HCT116 (cell line): ENCODE data around the gene CFAP61. TPM values are rescaled to one million over a fixed set of nuclear protein-coding genes. Genes with fewer than 3 reads are reported as not detected.

Source experiments
- ATAC-seq: fragments of 200-7000 bp; cut with Tn5 transposase; 2 replicates; pipeline ENCODE4 v1.9.1; 2020; ENCODE audit warnings: mild to moderate bottlenecking, moderate library complexity
- BruUV-seq: library from RNA; stranded (reverse); fragments of 400-500 nt; replicated peaks from 2 replicates; lab custom pipeline; 2021; lab: Mats Ljungman, UMichigan
- CTCF ChIA-PET: fragments of 300-600 bp; sonication (Branson Sonifier 250); formaldehyde crosslinking; loops from one replicate; lab custom pipeline; 2021; ENCODE audit warnings: antibody characterized with exemption; lab: Charles Lee
- POLR2A ChIA-PET: fragments of 300-600, 350-600 bp; sonication (Branson Sonifier 250); formaldehyde crosslinking; loops from one replicate; lab custom pipeline; 2021; ENCODE audit warnings: antibody characterized with exemption; lab: Charles Lee
- RAD21 ChIA-PET, 2 experiments: fragments of 300-600 bp; sonication (Branson Sonifier 250); formaldehyde crosslinking; loops; one replicate each; lab custom pipeline; 2023; ENCODE audit warnings: low total read pairs in 2 of 2; ENCODE audit not compliant: uncharacterized antibody in 2 of 2, unreplicated experiment in 2 of 2, low non-redundant PET in 1 of 2; lab: Charles Lee
- DNase-seq: peaks from one replicate; pipeline ENCODE4 v3.0.0-alpha.2; 2010; ENCODE audit warnings: low read depth, low spot score
- H2AFZ ChIP-seq: fragments of 200-600 bp; shearing (Covaris generic), sonication (generic); 2 replicates; pipeline ENCODE4 v1.6.1; 2017; ENCODE audit warnings: low read depth, mixed run types, mixed read lengths, antibody characterized with exemption, low read length; ENCODE audit not compliant: poor library complexity, severe bottlenecking
- H3K27ac ChIP-seq: 2 replicates; pipeline ENCODE4 v1.5.1; 2012; ENCODE audit warnings: low read depth, low read length
- H3K27me3 ChIP-seq: fragments of 200-600 bp; sonication (generic); 2 replicates; pipeline ENCODE4 v1.6.1; 2016; ENCODE audit warnings: mixed run types, low read length, mixed read lengths; ENCODE audit not compliant: insufficient read depth
- H3K36me3 ChIP-seq, 2 experiments: fragments of 200-500 bp in 1 of 2; fragments of 200-600 bp in 1 of 2; sonication (Bioruptor generic) in 1 of 2; sonication (generic) in 1 of 2; 2 replicates each; pipeline versions ENCODE4 v1.5.1 to v1.6.1; 2014 to 2016; ENCODE audit warnings: low read length in 2 of 2, inconsistent platforms in 1 of 2, mixed read lengths in 1 of 2, mixed run types in 1 of 2; ENCODE audit not compliant: insufficient read depth in 2 of 2, control insufficient read depth in 1 of 2
- H3K4me1 ChIP-seq, 2 experiments: fragments of 200-600 bp in 1 of 2; sonication (generic) in 1 of 2; 2 replicates each; pipeline versions ENCODE4 v1.5.1 to v1.6.1; 2012 to 2017; ENCODE audit warnings: low read length in 2 of 2, inconsistent platforms in 1 of 2, mild to moderate bottlenecking in 1 of 2, mixed read lengths in 1 of 2, mixed run types in 1 of 2, moderate library complexity in 1 of 2; ENCODE audit not compliant: insufficient read depth in 2 of 2, control insufficient read depth in 1 of 2
- H3K4me2 ChIP-seq: fragments of 200-600 bp; sonication (generic); 2 replicates; pipeline ENCODE4 v1.6.1; 2017; ENCODE audit warnings: mixed run types, low read length, mixed read lengths
- H3K4me3 ChIP-seq, 2 experiments: fragments of 200-600 bp in 1 of 2; sonication (generic) in 1 of 2; replicated peaks in 1 of 2; 2 replicates each; pipeline ENCODE4 v1.5.1; 2011 to 2016; ENCODE audit warnings: low read length in 2 of 2, control low read depth in 1 of 2, low read depth in 1 of 2, mild to moderate bottlenecking in 1 of 2, mixed read lengths in 1 of 2, mixed run types in 1 of 2
- H3K79me2 ChIP-seq: fragments of 200-600 bp; sonication (generic); 2 replicates; pipeline ENCODE4 v1.6.1; 2017; ENCODE audit warnings: mild to moderate bottlenecking, mixed run types, low read length, moderate library complexity, mixed read lengths; ENCODE audit not compliant: insufficient read depth
- H3K9ac ChIP-seq: fragments of 200-600 bp; sonication (generic); 2 replicates; pipeline ENCODE4 v1.6.1; 2016; ENCODE audit warnings: low read length, mixed read lengths
- H3K9me2 ChIP-seq: fragments of 200-600 bp; sonication (generic), shearing (Covaris generic); 2 replicates; pipeline ENCODE4 v1.6.1; 2017; ENCODE audit warnings: mixed run types, mild to moderate bottlenecking, moderate library complexity; ENCODE audit not compliant: insufficient read depth
- H3K9me3 ChIP-seq, 2 experiments: fragments of 200-500 bp in 1 of 2; fragments of 200-600 bp in 1 of 2; sonication (Bioruptor generic) in 1 of 2; sonication (generic) in 1 of 2; 2 replicates each; pipeline ENCODE4 v1.6.1; 2014 to 2017; ENCODE audit warnings: low read length in 2 of 2, mixed read lengths in 2 of 2, inconsistent platforms in 1 of 2, low read depth in 1 of 2, mild to moderate bottlenecking in 1 of 2, mixed run types in 1 of 2, moderate library complexity in 1 of 2; ENCODE audit not compliant: control insufficient read depth in 1 of 2, insufficient read depth in 1 of 2
- H4K20me1 ChIP-seq: fragments of 200-600 bp; sonication (generic), shearing (Covaris generic); 2 replicates; pipeline ENCODE4 v1.6.1; 2017; ENCODE audit warnings: mixed run types, mild to moderate bottlenecking, moderate library complexity; ENCODE audit not compliant: insufficient read depth
- CEBPB ChIP-seq: IDR thresholded peaks from 2 replicates; pipeline ENCODE4 v1.6.1; 2012; ENCODE audit warnings: low read depth
- EGR1 ChIP-seq: IDR thresholded peaks from 2 replicates; pipeline ENCODE4 v1.6.1; 2012; ENCODE audit warnings: low read depth
- ELF1 ChIP-seq: IDR thresholded peaks from 2 replicates; pipeline ENCODE4 v1.6.1; 2012; ENCODE audit warnings: low read depth, borderline replicate concordance
- JUND ChIP-seq: IDR thresholded peaks from 2 replicates; pipeline ENCODE4 v1.6.1; 2012
- POLR2AphosphoS5 ChIP-seq: IDR thresholded peaks from 2 replicates; pipeline ENCODE4 v1.6.1; 2011; ENCODE audit warnings: mild to moderate bottlenecking, low read depth, low read length, moderate library complexity
- SP1 ChIP-seq: IDR thresholded peaks from 2 replicates; pipeline ENCODE4 v1.6.1; 2012; ENCODE audit warnings: low read depth
- SRF ChIP-seq: IDR thresholded peaks from 2 replicates; pipeline ENCODE4 v1.6.1; 2012; ENCODE audit warnings: low read depth
- ZFX ChIP-seq: fragments of 450-650 bp; IDR thresholded peaks from 2 replicates; pipeline ENCODE4 v1.6.1; 2017
- intact Hi-C: fragments of 100-400 bp; cut with micrococcal nuclease; formaldehyde crosslinking; loops from 2 replicates; pipeline ENCODE4 v1.10.0; 2022
- total RNA-seq: library from RNA; stranded (reverse); gene quantifications from one replicate; pipeline ENCODE4 v1.2.1, GENCODE V29; 2021; ENCODE audit not compliant: unreplicated experiment
- TF ChIP-seq, protein P1 (sequence below), 3 experiments: fragments of 200-600 bp in 1 of 3; sonication (generic) in 1 of 3; IDR thresholded peaks in 2 of 3; conservative IDR thresholded peaks in 1 of 3; 2 replicates each; pipeline ENCODE4 v1.5.1; 2012 to 2017; ENCODE audit warnings: low read depth in 2 of 3, low read length in 2 of 3, antibody characterized with exemption in 1 of 3, borderline replicate concordance in 1 of 3, control low read depth in 1 of 3, mild to moderate bottlenecking in 1 of 3, mixed read lengths in 1 of 3, mixed run types in 1 of 3, moderate library complexity in 1 of 3; ENCODE audit not compliant: insufficient read depth in 1 of 3
- TF ChIP-seq, protein P2 (sequence below): IDR thresholded peaks from 2 replicates; pipeline ENCODE4 v1.6.1; 2012; ENCODE audit warnings: low read depth
- TF ChIP-seq, protein P3 (sequence below): IDR thresholded peaks from 2 replicates; pipeline ENCODE4 v1.6.1; 2012
- TF ChIP-seq, protein P4 (sequence below): IDR thresholded peaks from 2 replicates; pipeline ENCODE4 v1.6.1; 2012

CFAP61 gene
- total RNA-seq, 1 experiment from 2014 or later, result 1.7 TPM

DNA sequence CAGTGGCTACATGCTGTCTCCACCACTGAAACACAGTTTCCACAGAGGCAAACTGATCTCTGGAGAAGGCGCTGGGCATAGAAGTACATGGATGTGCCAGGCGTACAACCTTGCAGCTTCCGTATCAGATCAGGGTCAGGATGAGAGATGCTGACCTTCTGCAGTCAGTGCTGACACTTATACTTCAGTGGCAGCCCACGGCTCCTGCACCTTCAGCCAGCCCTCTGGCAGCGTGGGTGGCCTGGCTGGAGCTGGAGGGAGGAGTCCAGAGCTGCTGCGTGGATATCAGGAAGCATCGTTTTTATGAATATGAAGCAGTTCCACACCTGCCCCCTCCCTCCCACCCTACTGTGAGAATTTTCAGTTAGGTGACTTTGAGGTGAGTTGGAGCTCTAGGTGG, 149.3 kb downstream of the CFAP61 start:
- no peaks in the 10 kb centered on the region for H3K9me3 ChIP-seq
- ATAC-seq, result 0 out of 2 replicates have a peak, but pooled peaks have one; percentile 36
- CTCF ChIA-PET, result no interaction called here
- intact Hi-C loops, result no loop called here
- no peak overlapping the region for H3K4me3 ChIP-seq
- H3K4me1 ChIP-seq, result no peaks in the 10 kb centered on the region
- RAD21 ChIA-PET, result no interaction called here
- no peaks in the 10 kb centered on the region for H3K27me3 ChIP-seq
- POLR2A ChIA-PET, result no interaction called here
- BruUV-seq, result no TSS peak
- no peak overlapping the region for H2AFZ ChIP-seq
- no peaks in the 10 kb centered on the region for H3K79me2 ChIP-seq
- no peak overlapping the region for H3K27ac ChIP-seq
- no peaks in the 10 kb centered on the region for H3K36me3 ChIP-seq
- H3K4me2 ChIP-seq, result no peak overlapping the region
- no peaks in the 10 kb centered on the region for H4K20me1 ChIP-seq
- TF ChIP-seq SRF (no peak), JUND (no peak), SP1 (no peak), ELF1 (no peak), CEBPB (no peak), ZFX (no peak), EGR1 (no peak), POLR2AphosphoS5 (no peak)
- TF ChIP-seq, protein P1, sequence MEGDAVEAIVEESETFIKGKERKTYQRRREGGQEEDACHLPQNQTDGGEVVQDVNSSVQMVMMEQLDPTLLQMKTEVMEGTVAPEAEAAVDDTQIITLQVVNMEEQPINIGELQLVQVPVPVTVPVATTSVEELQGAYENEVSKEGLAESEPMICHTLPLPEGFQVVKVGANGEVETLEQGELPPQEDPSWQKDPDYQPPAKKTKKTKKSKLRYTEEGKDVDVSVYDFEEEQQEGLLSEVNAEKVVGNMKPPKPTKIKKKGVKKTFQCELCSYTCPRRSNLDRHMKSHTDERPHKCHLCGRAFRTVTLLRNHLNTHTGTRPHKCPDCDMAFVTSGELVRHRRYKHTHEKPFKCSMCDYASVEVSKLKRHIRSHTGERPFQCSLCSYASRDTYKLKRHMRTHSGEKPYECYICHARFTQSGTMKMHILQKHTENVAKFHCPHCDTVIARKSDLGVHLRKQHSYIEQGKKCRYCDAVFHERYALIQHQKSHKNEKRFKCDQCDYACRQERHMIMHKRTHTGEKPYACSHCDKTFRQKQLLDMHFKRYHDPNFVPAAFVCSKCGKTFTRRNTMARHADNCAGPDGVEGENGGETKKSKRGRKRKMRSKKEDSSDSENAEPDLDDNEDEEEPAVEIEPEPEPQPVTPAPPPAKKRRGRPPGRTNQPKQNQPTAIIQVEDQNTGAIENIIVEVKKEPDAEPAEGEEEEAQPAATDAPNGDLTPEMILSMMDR (IDR thresholded peaks at IDR 0.05 in 2 of 3, conservative IDR thresholded peaks at IDR 0.05 in 1 of 3; ENCODE audit: borderline replicate concordance in 1 of 3, insufficient read depth in 1 of 3, low read depth in 2 of 3, low read length in 2 of 3), result no peak
- TF ChIP-seq, protein P2, sequence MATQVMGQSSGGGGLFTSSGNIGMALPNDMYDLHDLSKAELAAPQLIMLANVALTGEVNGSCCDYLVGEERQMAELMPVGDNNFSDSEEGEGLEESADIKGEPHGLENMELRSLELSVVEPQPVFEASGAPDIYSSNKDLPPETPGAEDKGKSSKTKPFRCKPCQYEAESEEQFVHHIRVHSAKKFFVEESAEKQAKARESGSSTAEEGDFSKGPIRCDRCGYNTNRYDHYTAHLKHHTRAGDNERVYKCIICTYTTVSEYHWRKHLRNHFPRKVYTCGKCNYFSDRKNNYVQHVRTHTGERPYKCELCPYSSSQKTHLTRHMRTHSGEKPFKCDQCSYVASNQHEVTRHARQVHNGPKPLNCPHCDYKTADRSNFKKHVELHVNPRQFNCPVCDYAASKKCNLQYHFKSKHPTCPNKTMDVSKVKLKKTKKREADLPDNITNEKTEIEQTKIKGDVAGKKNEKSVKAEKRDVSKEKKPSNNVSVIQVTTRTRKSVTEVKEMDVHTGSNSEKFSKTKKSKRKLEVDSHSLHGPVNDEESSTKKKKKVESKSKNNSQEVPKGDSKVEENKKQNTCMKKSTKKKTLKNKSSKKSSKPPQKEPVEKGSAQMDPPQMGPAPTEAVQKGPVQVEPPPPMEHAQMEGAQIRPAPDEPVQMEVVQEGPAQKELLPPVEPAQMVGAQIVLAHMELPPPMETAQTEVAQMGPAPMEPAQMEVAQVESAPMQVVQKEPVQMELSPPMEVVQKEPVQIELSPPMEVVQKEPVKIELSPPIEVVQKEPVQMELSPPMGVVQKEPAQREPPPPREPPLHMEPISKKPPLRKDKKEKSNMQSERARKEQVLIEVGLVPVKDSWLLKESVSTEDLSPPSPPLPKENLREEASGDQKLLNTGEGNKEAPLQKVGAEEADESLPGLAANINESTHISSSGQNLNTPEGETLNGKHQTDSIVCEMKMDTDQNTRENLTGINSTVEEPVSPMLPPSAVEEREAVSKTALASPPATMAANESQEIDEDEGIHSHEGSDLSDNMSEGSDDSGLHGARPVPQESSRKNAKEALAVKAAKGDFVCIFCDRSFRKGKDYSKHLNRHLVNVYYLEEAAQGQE, result no peak
- TF ChIP-seq, protein P3, sequence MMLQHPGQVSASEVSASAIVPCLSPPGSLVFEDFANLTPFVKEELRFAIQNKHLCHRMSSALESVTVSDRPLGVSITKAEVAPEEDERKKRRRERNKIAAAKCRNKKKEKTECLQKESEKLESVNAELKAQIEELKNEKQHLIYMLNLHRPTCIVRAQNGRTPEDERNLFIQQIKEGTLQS, result no peak
- TF ChIP-seq, protein P4, sequence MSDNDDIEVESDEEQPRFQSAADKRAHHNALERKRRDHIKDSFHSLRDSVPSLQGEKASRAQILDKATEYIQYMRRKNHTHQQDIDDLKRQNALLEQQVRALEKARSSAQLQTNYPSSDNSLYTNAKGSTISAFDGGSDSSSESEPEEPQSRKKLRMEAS, result no peak
- H3K9ac ChIP-seq, result no peak overlapping the region
- no peak for DNase-seq
- H3K9me2 ChIP-seq, result no peaks in the 10 kb centered on the region
